GM21390 (cell line): ENCODE measurements around the gene AGFG2.

Experiments
- ATAC-seq: cut with Tn5 transposase; IDR thresholded peaks from one replicate; pipeline ENCODE4 v1.9.1; 2021; ENCODE audit not compliant: unreplicated experiment

The AGFG2 gene

GRCh38 chr7:100584054-100584682 is 45.2 kb downstream of the AGFG2 start:
- no peak for ATAC-seq

GRCh38 chr7:100584683-100585510 is 45.9 kb downstream of the AGFG2 start:
- ATAC-seq, result no peak

GRCh38 chr7:100585511-100586265 is 46.7 kb downstream of the AGFG2 start, which contains the start of gene LRCH4:
LRCH4 (minus strand) TSS chr7:100586129; CDS start chr7:100586100, 29 bp downstream.
- ATAC-seq, result peak; percentile 23

DNA sequence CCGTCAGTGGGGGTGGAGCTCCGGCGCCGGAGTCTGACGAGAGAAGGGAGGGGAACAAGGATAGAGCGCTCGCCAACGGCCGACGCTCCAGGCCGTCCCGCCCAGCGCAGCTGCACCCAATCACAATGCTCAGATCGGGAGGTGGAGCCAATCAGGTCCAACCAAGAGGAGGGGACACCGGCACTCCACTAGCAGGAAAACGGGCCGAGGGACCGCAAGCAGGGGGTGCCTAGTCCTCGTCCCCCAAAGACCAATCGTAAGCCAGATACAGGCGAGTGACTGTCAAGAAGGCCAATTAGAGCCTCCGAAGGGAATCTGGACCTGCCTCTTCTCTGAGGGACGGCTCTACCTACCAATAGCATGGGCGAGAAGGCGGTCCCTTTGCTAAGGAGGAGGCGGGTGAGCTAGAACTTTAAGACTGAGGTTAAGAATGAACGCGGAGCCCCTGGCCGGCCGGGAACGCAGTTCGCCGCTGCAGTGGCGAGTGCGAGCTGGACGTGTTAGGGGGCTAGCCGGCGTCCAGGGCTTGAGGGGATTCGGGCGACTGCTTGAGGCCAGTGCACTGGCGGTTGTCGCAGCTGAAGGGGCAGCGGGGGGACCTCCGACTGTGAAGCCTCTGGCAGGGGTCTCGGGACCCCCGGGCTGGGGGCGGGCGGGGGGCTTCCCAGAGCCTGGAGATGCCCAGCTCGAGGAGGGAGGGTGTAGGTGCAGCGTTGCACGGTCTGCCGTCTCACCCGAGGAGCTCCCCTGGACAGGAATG is 47.4 kb downstream of the AGFG2 start, which contains the start of gene FBXO24:
Gene FBXO24 (plus strand): TSS at position 63 of the 760 bp plus-strand sequence. CDS start 298 bp downstream, at position 361.
- ATAC-seq, result peak; percentile 81

DNA sequence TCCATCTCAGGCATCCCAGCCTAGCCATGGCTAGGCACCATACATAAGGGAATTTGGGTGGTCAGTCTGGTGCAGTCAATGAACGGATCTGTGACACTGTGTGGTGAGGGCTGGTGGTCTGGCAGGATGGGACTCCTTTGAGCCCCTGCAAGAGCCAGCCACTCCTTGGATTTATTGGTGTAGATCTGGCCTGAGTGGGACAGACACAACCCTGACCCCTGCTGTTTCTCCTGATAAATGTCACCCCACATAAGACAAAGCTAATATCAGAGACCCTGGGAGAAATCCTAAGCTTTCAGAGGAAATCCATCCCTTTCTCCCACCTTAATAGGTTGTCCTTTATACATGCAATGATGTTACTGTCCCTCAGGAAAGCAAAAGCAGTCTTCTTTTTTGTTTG is 49.4 kb downstream of the AGFG2 start:
- ATAC-seq, result no peak

DNA sequence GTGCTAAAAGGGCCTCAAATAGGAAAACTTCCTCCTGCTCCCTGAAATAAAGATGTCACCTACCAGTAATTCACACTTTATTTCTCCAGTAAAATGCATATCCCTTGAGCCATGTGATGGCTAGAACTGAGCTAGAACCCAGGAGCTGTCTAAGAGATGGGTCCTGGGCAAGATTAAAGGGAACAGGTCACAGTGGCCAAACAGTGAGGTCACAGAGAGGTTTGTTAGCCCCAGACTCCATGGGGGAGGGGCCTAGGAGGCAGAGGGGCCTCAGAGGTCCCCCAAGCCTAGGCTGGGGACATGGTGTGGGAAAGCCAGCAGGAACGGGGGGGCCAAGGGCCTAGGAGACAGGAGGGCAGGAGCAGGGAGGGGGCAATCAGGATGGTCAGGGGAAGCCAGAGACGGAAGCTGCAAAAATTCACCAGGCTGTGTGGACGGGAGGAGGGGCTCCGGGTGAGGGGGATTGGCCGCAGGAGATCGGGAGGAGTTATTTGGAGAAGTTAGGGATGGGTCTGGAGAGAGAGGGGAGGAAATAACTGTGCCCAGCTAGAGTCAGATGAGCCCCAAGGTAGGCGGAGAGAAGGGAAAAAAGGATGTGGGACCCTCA is 50.4 kb downstream of the AGFG2 start:
- no peak for ATAC-seq

GRCh38 chr7:100590077-100590737 is 51.2 kb downstream of the AGFG2 start:
- ATAC-seq, result no peak

DNA sequence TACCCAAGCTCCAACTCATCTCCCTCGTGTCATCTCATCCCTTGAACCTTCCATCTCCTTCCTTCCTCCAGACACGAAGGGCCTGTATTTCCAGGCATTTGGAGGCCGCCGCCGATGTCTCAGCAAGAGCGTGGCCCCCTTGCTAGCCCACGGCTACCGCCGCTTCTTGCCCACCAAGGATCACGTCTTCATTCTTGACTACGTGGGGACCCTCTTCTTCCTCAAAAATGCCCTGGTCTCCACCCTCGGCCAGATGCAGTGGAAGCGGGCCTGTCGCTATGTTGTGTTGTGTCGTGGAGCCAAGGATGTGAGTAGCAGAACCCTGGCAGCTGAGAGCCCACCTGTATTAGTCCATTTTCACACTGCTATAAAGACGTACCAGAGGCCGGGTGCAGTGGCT is 52.6 kb downstream of the AGFG2 start:
- no peak for ATAC-seq

DNA sequence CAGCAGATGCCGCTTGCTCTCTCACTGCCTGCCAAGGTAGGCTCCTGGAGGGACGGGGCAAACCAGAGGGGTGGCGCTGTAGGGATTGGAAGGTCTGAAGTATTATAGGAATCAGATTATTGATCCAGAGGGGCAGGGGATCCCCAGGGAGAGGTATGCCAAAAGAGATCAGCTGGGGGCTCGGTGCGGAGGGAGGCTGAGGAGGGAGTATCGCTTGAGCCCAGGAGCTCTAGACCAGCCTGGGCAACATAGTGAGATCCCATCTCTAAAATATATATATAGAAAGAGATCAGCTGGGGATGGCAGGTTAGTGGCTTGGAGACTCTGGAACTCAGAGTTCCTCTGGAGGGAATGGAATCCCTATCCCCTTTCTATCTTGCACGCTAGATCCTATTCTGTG is 56.2 kb downstream of the AGFG2 start:
- ATAC-seq, result no peak

- ATAC-seq, result no peak
Measured at GRCh38 chr7:100598425-100598824, 59.4 kb downstream of the AGFG2 start.

DNA sequence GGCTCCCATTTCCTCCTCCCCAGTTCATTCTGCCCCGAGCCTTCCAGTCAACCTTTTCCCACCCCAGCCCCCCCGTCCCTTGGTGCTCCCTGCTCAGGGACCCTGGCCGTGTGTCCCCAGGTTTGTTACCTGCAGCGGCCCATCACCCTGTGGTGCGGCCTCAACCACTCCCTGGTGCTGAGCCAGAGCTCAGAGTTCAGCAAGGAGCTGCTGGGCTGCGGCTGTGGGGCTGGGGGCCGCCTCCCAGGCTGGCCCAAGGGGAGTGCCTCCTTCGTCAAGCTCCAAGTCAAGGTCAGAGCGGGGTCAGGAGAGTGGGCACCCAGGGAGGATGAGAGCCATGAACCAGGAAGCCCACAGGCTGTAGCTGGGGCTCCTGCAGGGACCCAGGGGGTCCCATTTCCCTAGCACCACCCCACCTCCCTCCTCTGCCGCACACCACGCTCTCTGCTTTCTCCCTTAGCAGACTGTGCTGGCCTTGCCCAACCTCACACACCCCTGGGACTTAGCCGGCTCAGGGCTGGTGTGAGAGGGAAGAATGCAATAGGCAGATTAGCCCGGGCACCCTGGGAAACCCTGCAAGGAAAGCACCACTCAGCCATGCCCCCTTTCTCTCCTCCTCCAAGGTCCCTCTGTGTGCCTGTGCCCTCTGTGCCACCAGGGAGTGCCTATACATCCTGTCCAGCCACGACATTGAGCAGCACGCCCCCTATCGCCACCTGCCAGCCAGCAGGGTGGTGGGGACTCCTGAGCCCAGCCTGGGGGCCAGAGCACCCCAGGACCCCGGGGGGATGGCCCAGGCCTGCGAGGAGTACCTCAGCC is 61.1 kb downstream of the AGFG2 start:
- ATAC-seq, result no peak

DNA sequence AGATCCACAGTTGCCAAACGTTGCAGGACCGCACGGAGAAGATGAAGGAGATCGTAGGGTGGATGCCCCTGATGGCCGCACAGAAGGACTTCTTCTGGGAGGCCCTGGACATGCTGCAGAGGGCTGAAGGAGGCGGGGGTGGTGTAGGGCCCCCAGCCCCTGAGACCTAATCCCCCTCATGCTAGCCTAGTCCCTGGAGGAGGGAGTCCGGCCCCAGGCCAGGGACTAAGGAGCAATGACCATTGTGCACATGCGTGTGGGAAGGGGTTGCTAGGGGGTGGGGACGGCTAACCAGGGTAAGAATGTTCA is 61.7 kb downstream of the AGFG2 start:
- no peak for ATAC-seq

DNA sequence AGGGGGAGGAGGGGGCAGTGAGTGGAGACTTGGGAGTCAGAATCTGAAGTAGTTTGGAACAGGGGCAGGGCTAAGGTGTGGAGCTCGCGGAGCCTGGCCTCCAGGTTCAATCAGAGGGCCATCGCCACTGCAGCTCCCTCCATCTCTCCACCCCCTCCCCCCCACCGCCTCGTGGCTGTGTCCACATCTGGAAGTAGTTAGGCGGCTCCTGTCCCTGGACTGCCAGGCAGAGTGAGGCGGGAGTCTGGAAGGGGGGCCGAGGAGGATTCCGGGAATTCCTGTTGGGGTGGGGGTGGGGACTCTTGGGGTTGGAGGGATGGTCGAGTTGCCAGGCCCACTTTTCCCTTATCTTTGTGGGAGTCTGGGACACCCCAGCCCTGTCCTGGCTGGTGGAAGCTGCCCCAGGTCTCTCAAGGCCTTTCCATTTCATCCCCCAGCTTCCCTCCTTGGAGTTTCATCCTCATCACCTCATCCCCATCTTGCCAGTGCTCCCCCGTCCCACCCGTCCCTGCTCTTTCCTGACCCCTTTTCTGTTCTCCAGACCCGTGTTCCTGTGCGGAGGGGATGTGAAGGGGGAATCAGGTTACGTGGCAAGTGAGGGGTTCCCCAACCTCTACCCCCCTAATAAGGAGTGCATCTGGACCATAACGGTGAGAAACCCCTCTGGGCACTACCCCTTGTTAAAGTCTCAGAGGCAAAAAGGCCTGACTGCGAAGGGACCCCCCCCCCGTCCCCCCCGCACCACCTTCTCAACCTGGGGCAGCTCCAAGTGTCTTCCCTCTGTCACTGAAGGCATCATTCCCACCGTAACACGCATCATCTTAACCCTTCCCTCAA is 64.1 kb downstream of the AGFG2 start:
- ATAC-seq, result no peak

- no peak for ATAC-seq
Measured at GRCh38 chr7:100603726-100604027, 64.7 kb downstream of the AGFG2 start.

DNA sequence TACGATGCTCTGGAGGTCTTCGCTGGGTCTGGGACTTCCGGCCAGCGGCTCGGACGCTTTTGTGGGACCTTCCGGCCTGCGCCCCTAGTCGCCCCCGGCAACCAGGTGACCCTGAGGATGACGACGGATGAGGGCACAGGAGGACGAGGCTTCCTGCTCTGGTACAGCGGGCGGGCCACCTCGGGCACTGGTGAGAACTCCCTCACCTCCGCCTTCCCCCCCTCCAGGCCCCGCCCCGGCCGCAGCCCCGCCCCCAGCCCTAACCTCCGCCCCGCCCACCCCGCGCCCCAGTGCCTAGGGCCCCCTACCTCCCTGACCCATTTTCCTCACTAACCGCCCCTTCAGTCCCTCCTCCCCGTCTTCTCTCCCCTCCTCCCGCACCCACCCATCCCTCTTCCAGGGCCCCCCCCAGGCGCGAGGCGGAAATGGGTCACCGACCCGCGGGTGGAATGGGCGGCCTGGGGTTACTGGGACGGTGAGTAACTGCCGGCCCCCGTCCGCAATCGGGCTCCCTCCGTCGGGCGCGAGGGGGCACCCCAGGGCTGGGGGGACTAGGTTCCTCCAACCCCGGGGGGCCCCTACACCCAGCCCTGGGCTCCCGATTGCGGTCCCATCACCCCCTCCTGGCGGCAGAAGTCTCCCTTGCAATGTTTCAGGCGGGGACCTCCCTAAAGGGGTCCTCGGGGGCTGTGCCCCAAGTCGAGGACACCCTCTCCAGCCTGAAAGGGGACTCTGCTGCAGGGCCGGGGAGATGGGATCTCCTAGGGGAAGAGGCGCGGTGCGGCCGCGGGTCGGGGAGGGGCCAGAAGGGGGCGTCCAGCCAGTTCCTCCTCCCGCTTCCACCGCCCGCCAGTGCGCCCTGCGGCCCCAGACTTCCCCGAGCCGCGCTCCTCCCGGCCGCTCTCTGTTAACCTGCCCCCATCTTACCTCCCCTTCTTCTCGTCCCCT is 65.3 kb downstream of the AGFG2 start:
- peak; percentile 59 for ATAC-seq

- ATAC-seq, result no peak
Measured at GRCh38 chr7:100604976-100605911, 66.2 kb downstream of the AGFG2 start.
